GM12878 (cell line): ENCODE measurements around the gene C3orf38. TPM values are rescaled to one million over a fixed set of nuclear protein-coding genes. Genes with fewer than 3 reads are reported as not detected.

ENCODE experiments used
- ATAC-seq: fragments of 200-7000 bp; cut with Tn5 transposase; 3 replicates; pipeline ENCODE4 v1.9.1; 2020; ENCODE audit warnings: mild to moderate bottlenecking, moderate library complexity
- Bru-seq: library from RNA; stranded (reverse); fragments of 400-500 nt; gene quantifications from one replicate; lab custom pipeline; 2021; lab: Mats Ljungman, UMichigan
- BruChase-seq, 2 experiments: library from RNA; stranded (reverse); fragments of 400-500 nt; gene quantifications; one replicate each; lab custom pipeline; 2021; lab: Mats Ljungman, UMichigan
- BruUV-seq: library from RNA; stranded (reverse); fragments of 400-500 nt; replicated peaks from 2 replicates; lab custom pipeline; 2021; lab: Mats Ljungman, UMichigan
- CTCF ChIA-PET: fragments of 300-600 bp; sonication (Branson Sonifier 250); formaldehyde crosslinking; extraction: SDS; loops from one replicate; lab custom pipeline; 2021; ENCODE audit warnings: inconsistent platforms; lab: Yijun Ruan, JAX
- POLR2A ChIA-PET: fragments of 350-600 bp; formaldehyde crosslinking; extraction: SDS; loops from one replicate; lab custom pipeline; 2021; ENCODE audit warnings: inconsistent platforms; lab: Charles Lee
- RAD21 ChIA-PET: fragments of 300-600 bp; sonication (Branson Sonifier 250); formaldehyde crosslinking; loops from one replicate; lab custom pipeline; 2023; ENCODE audit warnings: antibody characterized with exemption; ENCODE audit not compliant: unreplicated experiment; lab: Charles Lee
- SMC1A ChIA-PET: fragments of 300-600 bp; sonication (Branson Sonifier 250); formaldehyde crosslinking; loops from one replicate; lab custom pipeline; 2023; ENCODE audit not compliant: unreplicated experiment, uncharacterized antibody; lab: Charles Lee
- DNase-seq: peaks from one replicate; pipeline ENCODE4 v3.0.0-alpha.2; 2011; ENCODE audit warnings: low read depth, low spot score
- FAIRE-seq: peaks from 3 replicates; lab custom pipeline; 2011; peaks lifted over from hg19 to GRCh38; lab: Jason Lieb, UNC
- H2AFZ ChIP-seq: 2 replicates; pipeline ENCODE4 v1.6.0; 2011; ENCODE audit warnings: low read depth, low read length, control low read depth; ENCODE audit not compliant: control insufficient read depth
- H3K27ac ChIP-seq: 2 replicates; pipeline ENCODE4 v1.5.1; 2011; ENCODE audit warnings: control low read depth; ENCODE audit not compliant: control insufficient read depth, insufficient read depth
- H3K27me3 ChIP-seq, 2 experiments: replicated peaks in 1 of 2; 2 replicates each; pipeline versions ENCODE4 v1.6.0 to v1.6.1; 2011; ENCODE audit warnings: low read length in 1 of 2; ENCODE audit not compliant: control insufficient read depth in 2 of 2, insufficient read depth in 2 of 2
- H3K36me3 ChIP-seq, 2 experiments: 2 replicates each; pipeline ENCODE4 v1.5.1; 2011; ENCODE audit warnings: low read length in 1 of 2; ENCODE audit not compliant: control insufficient read depth in 2 of 2, insufficient read depth in 2 of 2
- H3K4me1 ChIP-seq: 2 replicates; pipeline ENCODE4 v1.6.1; 2011; ENCODE audit warnings: mild to moderate bottlenecking, low read length, moderate library complexity, mixed read lengths; ENCODE audit not compliant: control insufficient read depth, insufficient read depth
- H3K4me2 ChIP-seq: 2 replicates; pipeline ENCODE4 v1.6.0; 2011; ENCODE audit warnings: control low read depth; ENCODE audit not compliant: control insufficient read depth, insufficient read depth
- H3K4me3 ChIP-seq: fragments of 200-600 bp; sonication (generic); 2 replicates; pipeline ENCODE4 v1.5.1; 2016
- H3K79me2 ChIP-seq: 2 replicates; pipeline ENCODE4 v1.6.0; 2011; ENCODE audit warnings: low read length; ENCODE audit not compliant: control insufficient read depth, insufficient read depth
- H3K9ac ChIP-seq: 2 replicates; pipeline ENCODE4 v1.8.0; 2011; ENCODE audit warnings: low read length, control low read depth, mixed read lengths; ENCODE audit not compliant: control insufficient read depth, insufficient read depth
- H3K9me3 ChIP-seq: replicated peaks from 3 replicates; pipeline ENCODE4 v1.5.1; 2011; ENCODE audit warnings: mild to moderate bottlenecking, low read length; ENCODE audit not compliant: control insufficient read depth, insufficient read depth
- H4K20me1 ChIP-seq: 2 replicates; pipeline ENCODE4 v1.6.0; 2011; ENCODE audit not compliant: control insufficient read depth, insufficient read depth
- CTCF ChIP-seq, 3 experiments: IDR thresholded peaks in 2 of 3; conservative IDR thresholded peaks in 1 of 3; 2 replicates each; pipeline ENCODE4 v1.5.1; 2011; ENCODE audit warnings: low read depth in 3 of 3, low read length in 3 of 3, mild to moderate bottlenecking in 3 of 3, control low read depth in 2 of 3, moderate library complexity in 2 of 3, inconsistent platforms in 1 of 3, mixed read lengths in 1 of 3; ENCODE audit not compliant: control insufficient read depth in 2 of 3, insufficient read depth in 1 of 3; ENCODE audit errors: extremely low read depth in 1 of 3
- FOS ChIP-seq: IDR thresholded peaks from 3 replicates; pipeline ENCODE4 v1.6.1; 2011; ENCODE audit warnings: borderline replicate concordance; ENCODE audit not compliant: insufficient read length; ENCODE audit errors: extremely low read depth
- JUND ChIP-seq: IDR thresholded peaks from 2 replicates; pipeline ENCODE4 v1.6.1; 2012; ENCODE audit warnings: low read depth, mild to moderate bottlenecking, low read length, improper control_type of control experiment, moderate library complexity
- MTA2 ChIP-seq: fragments of 450-650 bp; IDR thresholded peaks from 2 replicates; pipeline ENCODE4 v1.6.1; 2016; ENCODE audit warnings: low read depth, mild to moderate bottlenecking, moderate library complexity
- NBN ChIP-seq: fragments of 450-650 bp; IDR thresholded peaks from 2 replicates; pipeline ENCODE4 v1.6.1; 2016
- NFIC ChIP-seq: IDR thresholded peaks from 2 replicates; pipeline ENCODE4 v1.6.1; 2012; ENCODE audit warnings: low read depth, mild to moderate bottlenecking, inconsistent platforms, low read length, moderate library complexity
- NFYB ChIP-seq: IDR thresholded peaks from 2 replicates; pipeline ENCODE4 v1.6.1; 2011; ENCODE audit warnings: low read depth, mild to moderate bottlenecking, low read length, improper control_type of control experiment, moderate library complexity; ENCODE audit not compliant: insufficient read depth
- SMAD5 ChIP-seq: IDR thresholded peaks from 2 replicates; pipeline ENCODE4 v1.6.1; 2016; ENCODE audit warnings: antibody characterized with exemption, low read depth
- SMARCA5 ChIP-seq: fragments of 450-650 bp; IDR thresholded peaks from 2 replicates; pipeline ENCODE4 v1.6.1; 2017; ENCODE audit warnings: mild to moderate bottlenecking
- ZBED1 ChIP-seq: IDR thresholded peaks from 2 replicates; pipeline ENCODE4 v1.6.1; 2016; ENCODE audit warnings: borderline replicate concordance
- ZNF592 ChIP-seq: fragments of 450-650 bp; IDR thresholded peaks from 2 replicates; pipeline ENCODE4 v1.6.1; 2017; ENCODE audit warnings: mild to moderate bottlenecking, moderate library complexity
- WGBS: methylation state at CpG from one replicate; pipeline ENCODE4 v1.1.6; 2016; ENCODE audit warnings: low lambda C conversion rate; ENCODE audit not compliant: insufficient replicate concordance, insufficient coverage; ENCODE audit errors: missing lambda C conversion rate; 5-methylcytosine and 5-hydroxymethylcytosine counted together
- in situ Hi-C: fragments of 300-500 bp; cut with MboI; formaldehyde crosslinking; loops from 9 replicates; pipeline ENCODE4 v1.14.3; 2018; ENCODE audit warnings: mixed read lengths
- intact Hi-C: fragments of 100-400 bp; cut with micrococcal nuclease; formaldehyde crosslinking; loops from one replicate; pipeline ENCODE4 v1.14.2; 2022; ENCODE audit not compliant: unreplicated experiment
- long read RNA-seq, 2 experiments: library from polyadenylated mRNA; unstranded; transcript quantifications; one replicate each; pipeline ENCODE4 v2.0.0, GENCODE V29; 2019 to 2020
- polyA minus RNA-seq, 3 experiments: library from RNA; depleted of rRNA, polyadenylated mRNA; stranded (reverse); fragments of >200 nt; gene quantifications; 2 replicates each; pipeline ENCODE4 v1.2.3, GENCODE V29; 2011
- polyA plus RNA-seq, 11 experiments: library from polyadenylated mRNA; depleted of rRNA in 4 of 11; unstranded in 6 of 11; stranded (reverse) in 5 of 11; fragments of >200 nt; fragmentation: Nextera tagmentation in 4 of 11; fragmentation: Illumina TruSeq in 1 of 11; extraction: Ambion mirVana in 4 of 11; extraction: Trizol in 1 of 11; gene quantifications; 1 replicate in 1 of 11; 2 replicates in 10 of 11; pipeline versions ENCODE4 v1.2.1 to v1.2.3, GENCODE V29; 2011 to 2016; ENCODE audit warnings: inconsistent platforms in 2 of 11, missing spikeins in 2 of 11, low read depth in 1 of 11
- total RNA-seq, 4 experiments: library from RNA; depleted of rRNA in 3 of 4; stranded (reverse); fragments of >200 nt in 3 of 4; fragmentation: Illumina TruSeq in 1 of 4; extraction: Trizol in 1 of 4; gene quantifications; 2 replicates each; pipeline versions ENCODE4 v1.2.1 to v1.2.3, GENCODE V29; 2013 to 2021

C3orf38 gene
- total RNA-seq (2013; cell fraction: nucleolus; rRNA removed): 70.7 and 75.0 TPM in 2 replicates
- total RNA-seq (2014; rRNA removed) (31.5 and 40.0 TPM in 2 replicates), total RNA-seq (2014; rRNA removed; fragmentation: Illumina TruSeq; extraction: Trizol) (47.9 and 48.6 TPM in 2 replicates), total RNA-seq (2021) (28.3 and 29.7 TPM in 2 replicates), polyA plus RNA-seq (2011; rRNA removed) (31.4 and 52.9 TPM in 2 replicates), polyA plus RNA-seq (2014; fragmentation: Illumina TruSeq; extraction: Trizol) (39.9 and 47.3 TPM in 2 replicates), polyA plus RNA-seq (2014; fragmentation: Nextera tagmentation; extraction: Ambion mirVana) (10 to 100 TPM; 29.1 to 37.7 TPM), polyA plus RNA-seq (2014; rRNA removed) (20.9 and 23.0 TPM in 2 replicates), polyA plus RNA-seq (2016; fragmentation: Nextera tagmentation; extraction: Ambion mirVana) (10 to 100 TPM; 28.5 to 33.8 TPM), polyA minus RNA-seq (2011; rRNA and poly(A)+ RNA removed) (35.7 and 42.2 TPM in 2 replicates), Bru-seq, nascent RNA (percentile 94 among the genes with signal in this experiment), BruChase-seq, experiment 1, labeled RNA remaining after a 6-hour chase (percentile 84 among the genes with signal in this experiment), BruChase-seq, experiment 2, labeled RNA remaining after a 2-hour chase (percentile 96 among the genes with signal in this experiment)
- 11.1 TPM for polyA plus RNA-seq (2011; ENCODE audit: low read depth)
- 14.9 and 15.0 TPM in 2 replicates for polyA plus RNA-seq (2011; cell fraction: cytosol; rRNA removed)
- polyA plus RNA-seq (2011; cell fraction: nucleus; rRNA removed): 10.8 and 12.2 TPM in 2 replicates
- 16.9 and 22.7 TPM in 2 replicates for polyA plus RNA-seq (2012)
- 18.3 and 19.3 TPM in 2 replicates for polyA minus RNA-seq (2011; cell fraction: cytosol; rRNA and poly(A)+ RNA removed)
- polyA minus RNA-seq (2011; cell fraction: nucleus; rRNA and poly(A)+ RNA removed): 19.7 and 25.4 TPM in 2 replicates
- long read RNA-seq, experiment 1, transcript C3orf38-201 (3 exons, 2,633 nt): major isoform, 24 of 31 reads
- long read RNA-seq, experiment 1, partial matches to known transcripts: 0 of 31 reads
- long read RNA-seq, experiment 1, other reads (novel, unspliced or antisense): 7 of 31 reads
- long read RNA-seq, experiment 2, transcript C3orf38-201 (3 exons, 2,633 nt): major isoform, 213 of 277 reads
- long read RNA-seq, experiment 2, partial matches to known transcripts: 1 of 277 reads
- long read RNA-seq, experiment 2, other reads (novel, unspliced or antisense): 60 of 277 reads

- Histone ChIP-seq H3K36me3 (no peaks in the 10 kb centered on the region), H3K9ac (peak within 1 kb of the TSS; percentile 92), H3K4me2 (peak within 1 kb of the TSS; percentile 82), H3K9me3 (no peaks in the 10 kb centered on the region), H3K4me1 (no peaks in the 10 kb centered on the region; the same call in 1 of the 2 replicates), H3K4me3 (peak within 1 kb of the TSS; percentile 77), H3K79me2 (peaks cover 56% of the 10 kb centered on the region), H4K20me1 (no peaks in the 10 kb centered on the region), H2AFZ (peak within 1 kb of the TSS; percentile 97), H3K27ac (peak within 1 kb of the TSS; percentile 96), H3K27me3 (no peaks in the 10 kb centered on the region)
- ATAC-seq (peak; percentile 88), DNase-seq (peak; percentile 64), FAIRE-seq (peak; percentile 93)
- ChIA-PET CTCF (interaction anchor here (0.5 to 1.4 kb wide), 5 partner anchors 32 to 1291 kb away, joined by 3 to 5 read pairs (median 4); no protein-coding TSS in a partner anchor), RAD21 (interaction anchor here (0.6 to 1.9 kb wide), 4 partner anchors 37 to 117 kb away, joined by 3 to 5 read pairs (median 4); partner anchors contain the start of genes CGGBP1 and ZNF654), POLR2A (interaction anchor here (0.7 to 4.6 kb wide), 7 partner anchors 10 to 474 kb away, joined by 3 to 27 read pairs (median 4); partner anchors contain the start of genes CGGBP1 and ZNF654), SMC1A (interaction anchor here (0.8 to 2.6 kb wide), 11 partner anchors 7 to 145 kb away, joined by 3 to 12 read pairs (median 4); partner anchors contain the start of genes CGGBP1 and ZNF654)
- intact Hi-C loops (loop anchor here (2.0 kb wide), 1 partner anchor 91 kb away; the partner anchor contains the start of genes CGGBP1 and ZNF654), in situ Hi-C loops (no loop called here)
- BruUV-seq: TSS peak; percentile 73
- 1% methylated on average over 57 of the region's 57 CpGs for WGBS
- TF ChIP-seq ZNF592 (no peak), JUND (no peak), MTA2 (peak; percentile 75), SMARCA5 (peak; percentile 36; the same call in 1 of the 2 replicates), NFYB (peak; percentile 22; the same call in 1 of the 2 replicates), NFIC (no peak), NBN (peak; percentile 86), CTCF (IDR thresholded peaks at IDR 0.05 in 2 of 3, conservative IDR thresholded peaks at IDR 0.05 in 1 of 3; ENCODE audit: control insufficient read depth in 2 of 3, extremely low read depth in 1 of 3, insufficient read depth in 1 of 3, low read depth in 3 of 3, low read length in 3 of 3) (no peak), FOS (no peak), ZBED1 (0 out of 2 replicates have a peak, but pooled peaks have one; percentile 37), SMAD5 (peak; percentile 63; the same call in 1 of the 2 replicates)
Measured at GRCh38 chr3:88149509-88150362, at the start of gene C3orf38. C3orf38 (plus strand) TSS chr3:88149959; CDS start chr3:88150053, 94 bp downstream.
